ENCODE measurements around the gene SH3D19.

The SH3D19 gene

DNA sequence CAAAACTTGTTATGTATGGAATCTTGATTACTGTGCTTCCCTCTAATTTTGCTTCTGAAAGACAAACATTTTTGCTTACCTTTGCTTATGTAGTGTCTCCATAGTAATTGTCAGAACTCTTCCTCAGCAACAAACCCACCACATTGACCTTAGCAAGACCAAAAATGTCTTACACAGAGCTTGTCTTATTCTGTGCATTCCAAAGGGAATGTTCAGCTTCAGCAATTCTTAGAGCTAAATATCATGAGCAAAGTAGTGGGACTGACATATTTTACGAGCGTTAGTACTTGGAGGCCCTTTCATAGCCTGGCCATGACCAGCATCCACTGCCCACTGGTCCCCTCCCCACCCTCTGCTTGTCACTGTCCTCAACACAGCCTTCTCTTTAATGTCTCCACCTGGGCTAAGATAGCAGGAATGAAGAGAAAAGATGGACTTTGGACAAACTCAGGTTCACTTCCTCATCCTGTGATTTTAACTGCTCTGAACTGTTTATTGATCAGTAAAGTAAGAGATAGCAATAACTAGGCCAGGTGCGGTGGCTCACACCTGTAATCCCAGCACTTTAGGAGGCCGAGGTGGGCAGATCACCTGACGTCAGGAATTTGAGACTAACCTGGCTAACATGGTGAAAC lies 15.5 kb upstream of the SH3D19 start:
- no peaks in the 10 kb centered on the region for H3K27me3 ChIP-seq (ENCODE audit: low read length)
- H3K36me3 ChIP-seq (ENCODE audit: low read length): no peaks in the 10 kb centered on the region
- H3K4me2 ChIP-seq (ENCODE audit: low read depth, low read length, poor library complexity, severe bottlenecking): no peak overlapping the region
- H3K9ac ChIP-seq (ENCODE audit: low read length): no peak overlapping the region
- no peak overlapping the region for H3K4me3 ChIP-seq (ENCODE audit: insufficient read depth, low read length, poor library complexity, severe bottlenecking)
- TF ChIP-seq EZH2phosphoT487 (conservative IDR thresholded peaks at IDR 0.05; ENCODE audit: low read length): no peak
- TF ChIP-seq, protein P1, sequence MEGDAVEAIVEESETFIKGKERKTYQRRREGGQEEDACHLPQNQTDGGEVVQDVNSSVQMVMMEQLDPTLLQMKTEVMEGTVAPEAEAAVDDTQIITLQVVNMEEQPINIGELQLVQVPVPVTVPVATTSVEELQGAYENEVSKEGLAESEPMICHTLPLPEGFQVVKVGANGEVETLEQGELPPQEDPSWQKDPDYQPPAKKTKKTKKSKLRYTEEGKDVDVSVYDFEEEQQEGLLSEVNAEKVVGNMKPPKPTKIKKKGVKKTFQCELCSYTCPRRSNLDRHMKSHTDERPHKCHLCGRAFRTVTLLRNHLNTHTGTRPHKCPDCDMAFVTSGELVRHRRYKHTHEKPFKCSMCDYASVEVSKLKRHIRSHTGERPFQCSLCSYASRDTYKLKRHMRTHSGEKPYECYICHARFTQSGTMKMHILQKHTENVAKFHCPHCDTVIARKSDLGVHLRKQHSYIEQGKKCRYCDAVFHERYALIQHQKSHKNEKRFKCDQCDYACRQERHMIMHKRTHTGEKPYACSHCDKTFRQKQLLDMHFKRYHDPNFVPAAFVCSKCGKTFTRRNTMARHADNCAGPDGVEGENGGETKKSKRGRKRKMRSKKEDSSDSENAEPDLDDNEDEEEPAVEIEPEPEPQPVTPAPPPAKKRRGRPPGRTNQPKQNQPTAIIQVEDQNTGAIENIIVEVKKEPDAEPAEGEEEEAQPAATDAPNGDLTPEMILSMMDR (IDR thresholded peaks at IDR 0.05; ENCODE audit: insufficient read depth, low read length, poor library complexity, severe bottlenecking): no peak
- H3K9me3 ChIP-seq (ENCODE audit: insufficient read depth, low read length): no peaks in the 10 kb centered on the region
- no peak overlapping the region for H2AFZ ChIP-seq (ENCODE audit: low read depth, low read length, severe bottlenecking)
- no peaks in the 10 kb centered on the region for H3K79me2 ChIP-seq (ENCODE audit: insufficient read depth, low read length)
- no peaks in the 10 kb centered on the region for H3K9me2 ChIP-seq (replicated peaks; ENCODE audit: insufficient read depth, low read length)
- H3F3A ChIP-seq (ENCODE audit: insufficient read depth): no peaks in the 10 kb centered on the region
- no peaks in the 10 kb centered on the region for H4K20me1 ChIP-seq (ENCODE audit: low read depth, low read length)
- H3K27ac ChIP-seq (ENCODE audit: low read depth, low read length): no peak overlapping the region

DNA sequence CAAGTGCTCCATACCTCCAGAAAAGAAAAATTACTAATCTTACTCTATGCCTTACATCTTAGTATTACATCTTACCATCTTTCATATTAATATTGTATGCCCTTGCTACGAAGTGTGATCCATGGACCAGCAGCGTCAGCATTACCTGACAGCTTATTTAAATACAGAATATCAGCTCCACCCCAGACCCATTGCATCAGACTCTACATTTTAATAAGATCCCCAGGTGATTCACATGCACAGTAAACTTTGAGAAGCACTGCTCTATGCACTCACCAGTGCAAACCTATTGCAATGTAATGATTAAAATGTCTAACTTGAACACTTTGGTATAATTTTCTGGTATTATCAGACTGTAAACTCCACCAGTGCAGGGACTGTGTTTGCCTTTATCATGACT lies 14.1 kb upstream of the SH3D19 start:
- Histone ChIP-seq H3K9ac (ENCODE audit: low read length) (no peak overlapping the region), H3K36me3 (ENCODE audit: low read length) (no peaks in the 10 kb centered on the region), H3K9me2 (replicated peaks; ENCODE audit: insufficient read depth, low read length) (no peaks in the 10 kb centered on the region), H3K9me3 (ENCODE audit: insufficient read depth, low read length) (no peaks in the 10 kb centered on the region), H4K20me1 (ENCODE audit: low read depth, low read length) (no peaks in the 10 kb centered on the region), H3K79me2 (ENCODE audit: insufficient read depth, low read length) (no peaks in the 10 kb centered on the region), H3K4me2 (ENCODE audit: low read depth, low read length, poor library complexity, severe bottlenecking) (no peak overlapping the region), H3F3A (ENCODE audit: insufficient read depth) (no peaks in the 10 kb centered on the region), H3K27me3 (ENCODE audit: low read length) (no peaks in the 10 kb centered on the region), H3K4me3 (ENCODE audit: insufficient read depth, low read length, poor library complexity, severe bottlenecking) (no peak overlapping the region), H2AFZ (ENCODE audit: low read depth, low read length, severe bottlenecking) (no peak overlapping the region), H3K27ac (ENCODE audit: low read depth, low read length) (no peak overlapping the region)
- no peak for TF ChIP-seq EZH2phosphoT487 (conservative IDR thresholded peaks at IDR 0.05; ENCODE audit: low read length)
- TF ChIP-seq, protein P1 (IDR thresholded peaks at IDR 0.05; ENCODE audit: insufficient read depth, low read length, poor library complexity, severe bottlenecking): no peak

DNA sequence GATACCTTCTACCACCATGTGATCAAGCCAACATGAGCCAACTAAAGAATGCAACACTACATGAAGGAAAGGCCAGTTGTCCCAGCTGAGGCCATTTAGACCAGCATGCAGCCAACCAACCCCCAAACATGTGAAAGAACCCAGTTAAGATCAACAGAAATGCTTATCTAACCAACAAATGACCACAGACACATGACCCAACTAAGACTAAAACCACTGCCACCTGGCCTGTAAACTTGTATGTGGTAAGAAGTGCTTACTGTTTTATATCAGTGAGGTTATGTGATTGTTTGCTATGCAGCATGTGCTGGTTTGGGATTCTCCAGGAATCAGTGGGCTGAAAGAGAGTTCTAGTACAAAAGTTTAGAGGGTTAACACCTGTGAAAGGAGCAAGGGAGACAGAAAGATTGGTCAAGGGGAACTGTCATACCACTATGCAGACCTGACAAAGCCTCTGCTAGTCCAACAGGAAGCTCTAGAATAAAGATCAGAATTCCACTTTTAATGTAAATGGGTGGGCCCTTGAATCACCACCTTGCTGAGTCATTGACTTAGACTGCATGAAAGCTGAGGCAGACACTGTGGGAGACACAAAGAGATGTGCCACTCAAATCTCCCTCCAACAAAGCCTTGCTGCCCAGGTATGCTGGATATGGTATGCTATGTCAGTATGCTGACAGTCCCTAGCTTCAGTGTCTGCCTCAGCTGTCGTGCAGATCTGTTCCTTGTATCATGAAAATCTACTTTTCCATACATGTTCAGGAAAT lies 6.1 kb upstream of the SH3D19 start:
- H3K9me2 ChIP-seq (replicated peaks; ENCODE audit: insufficient read depth, low read length): no peaks in the 10 kb centered on the region
- no peak overlapping the region for H3K4me2 ChIP-seq (ENCODE audit: low read depth, low read length, poor library complexity, severe bottlenecking)
- TF ChIP-seq EZH2phosphoT487 (conservative IDR thresholded peaks at IDR 0.05; ENCODE audit: low read length): no peak
- TF ChIP-seq, protein P1 (IDR thresholded peaks at IDR 0.05; ENCODE audit: insufficient read depth, low read length, poor library complexity, severe bottlenecking): no peak
- no peaks in the 10 kb centered on the region for H3K36me3 ChIP-seq (ENCODE audit: low read length)
- H4K20me1 ChIP-seq (ENCODE audit: low read depth, low read length): no peaks in the 10 kb centered on the region
- H3K9me3 ChIP-seq (ENCODE audit: insufficient read depth, low read length): no peaks in the 10 kb centered on the region
- no peak overlapping the region for H2AFZ ChIP-seq (ENCODE audit: low read depth, low read length, severe bottlenecking)
- H3K4me3 ChIP-seq (ENCODE audit: insufficient read depth, low read length, poor library complexity, severe bottlenecking): no peak overlapping the region
- no peaks in the 10 kb centered on the region for H3K79me2 ChIP-seq (ENCODE audit: insufficient read depth, low read length)
- no peaks in the 10 kb centered on the region for H3F3A ChIP-seq (ENCODE audit: insufficient read depth)
- no peak overlapping the region for H3K9ac ChIP-seq (ENCODE audit: low read length)
- no peaks in the 10 kb centered on the region for H3K27me3 ChIP-seq (ENCODE audit: low read length)
- no peak overlapping the region for H3K27ac ChIP-seq (ENCODE audit: low read depth, low read length)
